ENCODE data around the gene TREH. TPM values are rescaled to one million over a fixed set of nuclear protein-coding genes. Genes with fewer than 3 reads are reported as not detected.

The TREH gene
- total RNA-seq, 1 donor from 2014 or later: not detected

DNA sequence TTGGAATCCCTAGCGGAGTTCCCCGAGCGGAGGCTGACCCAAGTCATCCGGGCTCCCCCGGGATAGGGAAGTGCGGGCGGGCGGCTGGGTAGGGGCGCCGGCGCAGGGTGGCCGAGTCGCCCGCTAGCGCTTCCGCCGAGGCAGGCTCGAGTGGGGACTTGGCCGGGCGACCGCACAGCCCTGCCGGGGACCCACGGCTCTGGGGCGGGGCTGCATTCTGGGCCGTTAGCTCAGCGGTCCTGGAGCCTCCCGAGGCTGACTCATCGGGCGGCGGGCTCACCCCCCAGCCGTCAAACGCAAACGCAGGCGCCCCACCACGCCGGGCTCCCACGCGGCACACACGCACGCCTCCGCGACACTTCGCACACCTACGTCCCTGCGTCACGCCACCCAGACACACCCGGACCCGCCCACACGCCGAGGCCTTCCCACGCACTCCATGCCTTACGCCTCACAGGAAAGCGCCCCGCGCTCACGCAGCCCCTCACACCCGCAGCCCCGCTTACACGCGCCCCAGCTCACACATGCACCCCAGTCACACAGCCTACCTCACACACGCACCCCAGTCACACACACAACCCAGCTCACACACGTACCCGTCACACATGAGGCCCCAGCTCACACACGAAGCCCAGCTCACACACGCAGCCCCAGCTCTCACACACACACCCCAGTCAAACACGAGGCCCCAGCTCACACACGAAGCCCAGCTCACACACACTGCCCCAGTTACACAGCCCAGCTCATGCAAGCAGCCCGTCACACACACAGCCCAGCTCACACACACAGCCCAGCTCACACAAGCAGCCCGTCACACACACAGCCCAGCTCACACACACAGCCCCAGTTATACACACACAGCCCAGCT is 70.9 kb downstream of the TREH start:
- intact Hi-C loops (cut with DNase I): no loop called here
- ATAC-seq (ENCODE audit: poor library complexity) (peak; percentile 47), DNase-seq (peak; percentile 86)

- ATAC-seq (ENCODE audit: poor library complexity): peak; percentile 47
- intact Hi-C loops (cut with DNase I): no loop called here
- DNase-seq: peak; percentile 83
Measured at GRCh38 chr11:118607401-118608359, 71.8 kb downstream of the TREH start, which contains the start of gene PHLDB1. TSS of gene PHLDB1 (plus strand) at chr11:118607615. CDS start at chr11:118613837, 6,222 bp downstream.

Small RNAs within 50 kb of the gene (microRNA-seq; reads per million reads assigned to microRNA genes)
- gene MIR6716: not detected

Other genes starting within 250 kb of the TREH start
- 23.6 TPM for gene KMT2A, start 243.2 kb downstream of the TREH start, total RNA-seq
- 0.30 TPM for gene TTC36, start 152.2 kb downstream of the TREH start, total RNA-seq
- 10.6 TPM for gene TMEM25, start 148.5 kb downstream of the TREH start, total RNA-seq
- 23.2 TPM for gene IFT46, start 113.7 kb downstream of the TREH start, total RNA-seq
- gene ARCN1, start 107.2 kb downstream of the TREH start, total RNA-seq: 80.7 TPM
- 102 TPM for gene PHLDB1, start 72.0 kb downstream of the TREH start, total RNA-seq
- gene DDX6, start 111.5 kb upstream of the TREH start, total RNA-seq: 117 TPM
- gene CXCR5, start 204.2 kb upstream of the TREH start, total RNA-seq: not detected
- 36.6 TPM for gene BCL9L, start 246.3 kb upstream of the TREH start, total RNA-seq

All from Right ventricle myocardium superior (tissue), 1 donor.